Endodermal cell (in vitro differentiated cells): ENCODE results near the gene CSNK2A2. TPM values are rescaled to one million over a fixed set of nuclear protein-coding genes. Genes with fewer than 3 reads are reported as not detected.

Experiments used
- DNase-seq: peaks from one replicate; pipeline ENCODE4 v3.0.0-alpha.2; 2017
- H3K27ac ChIP-seq: 2 replicates; pipeline ENCODE4 v1.5.1; 2013; ENCODE audit warnings: mild to moderate bottlenecking, low read depth, low read length, moderate library complexity
- H3K27me3 ChIP-seq: 2 replicates; pipeline ENCODE4 v1.6.1; 2013; ENCODE audit warnings: mild to moderate bottlenecking, low read length, moderate library complexity; ENCODE audit not compliant: insufficient read depth, control insufficient read depth, poor library complexity, severe bottlenecking
- H3K36me3 ChIP-seq: 2 replicates; pipeline ENCODE4 v1.7.0; 2013; ENCODE audit warnings: mild to moderate bottlenecking, low read length, moderate library complexity; ENCODE audit not compliant: control insufficient read depth, insufficient read depth
- H3K4me1 ChIP-seq: one replicate; pipeline ENCODE4 v1.7.0; 2013; ENCODE audit warnings: low read length; ENCODE audit not compliant: control insufficient read depth, insufficient read depth
- H3K4me3 ChIP-seq: 2 replicates; pipeline ENCODE4 v1.5.1; 2013; ENCODE audit warnings: mild to moderate bottlenecking, low read length, moderate library complexity
- H3K9ac ChIP-seq: 2 replicates; pipeline ENCODE4 v1.6.1; 2013; ENCODE audit warnings: mild to moderate bottlenecking, low read length, moderate library complexity; ENCODE audit not compliant: poor library complexity, severe bottlenecking; ENCODE audit errors: extremely low read depth
- H3K9me3 ChIP-seq: 2 replicates; pipeline ENCODE4 v1.6.1; 2013; ENCODE audit warnings: mild to moderate bottlenecking, low read length, moderate library complexity; ENCODE audit not compliant: control insufficient read depth
- H3K27ac Mint-ChIP-seq: 2 replicates; pipeline ENCODE4 v1.8.0; 2020; ENCODE audit warnings: mixed read lengths
- H3K27me3 Mint-ChIP-seq: 2 replicates; pipeline ENCODE4 v1.8.0; 2021; ENCODE audit warnings: mild to moderate bottlenecking, mixed read lengths; ENCODE audit not compliant: insufficient read depth
- H3K36me3 Mint-ChIP-seq: 2 replicates; pipeline ENCODE4 v1.8.0; 2020; ENCODE audit warnings: low read depth, mixed read lengths
- H3K4me1 Mint-ChIP-seq: 2 replicates; pipeline ENCODE4 v1.8.0; 2020; ENCODE audit warnings: mixed read lengths
- H3K4me3 Mint-ChIP-seq: 2 replicates; pipeline ENCODE4 v1.8.0; 2020; ENCODE audit warnings: mild to moderate bottlenecking, moderate library complexity, mixed read lengths
- H3K9me3 Mint-ChIP-seq: 2 replicates; pipeline ENCODE4 v1.8.0; 2020; ENCODE audit warnings: mild to moderate bottlenecking, mixed read lengths
- WGBS, 2 experiments: methylation state at CpG; one replicate each; pipeline versions ENCODE4 v1.1.5 to v1.1.7; 2013; ENCODE audit warnings: missing lambda C conversion rate in 2 of 2, mixed read lengths in 1 of 2; ENCODE audit not compliant: insufficient coverage in 1 of 2, insufficient read length in 1 of 2; 5-methylcytosine and 5-hydroxymethylcytosine counted together
- total RNA-seq, 2 donors: library from RNA; stranded (reverse); fragmentation: NEBNext Ultra II Directional in 1 of 2; extraction: Animal tissue kit (Norgen Biotek cat#: 25700) in 1 of 2; gene quantifications; 2 replicates in 1 of 2; 3 replicates in 1 of 2; pipeline ENCODE4 v1.2.1, GENCODE V29; 2021
- TF ChIP-seq, protein P1 (sequence below): fragments of 200-600 bp; sonication (generic); conservative IDR thresholded peaks from 2 replicates; pipeline ENCODE4 v1.5.0; 2021; ENCODE audit warnings: antibody characterized with exemption, mild to moderate bottlenecking

CSNK2A2 gene
- total RNA-seq, 2 donors from 2014 or later: 114 to 121 TPM

DNA sequence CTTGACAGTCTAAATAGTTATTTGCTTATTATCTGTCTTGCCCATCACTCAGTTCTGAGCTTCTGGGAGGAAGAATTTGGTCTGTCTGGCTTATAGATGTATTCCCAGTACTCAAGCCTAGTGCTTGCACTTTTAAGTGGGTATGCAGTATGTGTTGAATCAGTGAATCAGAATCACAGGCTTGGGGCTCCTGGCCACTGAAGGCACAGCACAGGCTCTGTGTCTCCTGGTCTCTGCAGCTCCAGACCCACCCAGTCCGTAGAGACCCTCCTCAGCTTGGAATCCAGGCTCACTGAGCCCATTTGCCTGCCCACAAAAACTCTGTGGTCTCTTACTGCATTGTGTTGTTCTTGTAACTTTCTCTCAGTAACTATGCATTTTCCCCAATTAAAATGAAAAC, 49.4 kb downstream of the CSNK2A2 start:
- no peaks in the 10 kb centered on the region for H3K4me1 Mint-ChIP-seq
- 84 to 91% methylated on average over 1 of the region's 1 CpG for WGBS, 2 experiments
- Histone ChIP-seq H3K27me3 (no peaks in the 10 kb centered on the region), H3K27ac (no peak overlapping the region), H3K4me1 (no peaks in the 10 kb centered on the region), H3K4me3 (no peak overlapping the region), H3K9ac (no peak overlapping the region), H3K9me3 (no peaks in the 10 kb centered on the region), H3K36me3 (no peaks in the 10 kb centered on the region)
- DNase-seq: peak; percentile 52
- no peaks in the 10 kb centered on the region for H3K36me3 Mint-ChIP-seq
- H3K4me3 Mint-ChIP-seq: no peak overlapping the region
- peaks cover 8% of the 10 kb centered on the region for H3K27me3 Mint-ChIP-seq
- TF ChIP-seq, protein P1, sequence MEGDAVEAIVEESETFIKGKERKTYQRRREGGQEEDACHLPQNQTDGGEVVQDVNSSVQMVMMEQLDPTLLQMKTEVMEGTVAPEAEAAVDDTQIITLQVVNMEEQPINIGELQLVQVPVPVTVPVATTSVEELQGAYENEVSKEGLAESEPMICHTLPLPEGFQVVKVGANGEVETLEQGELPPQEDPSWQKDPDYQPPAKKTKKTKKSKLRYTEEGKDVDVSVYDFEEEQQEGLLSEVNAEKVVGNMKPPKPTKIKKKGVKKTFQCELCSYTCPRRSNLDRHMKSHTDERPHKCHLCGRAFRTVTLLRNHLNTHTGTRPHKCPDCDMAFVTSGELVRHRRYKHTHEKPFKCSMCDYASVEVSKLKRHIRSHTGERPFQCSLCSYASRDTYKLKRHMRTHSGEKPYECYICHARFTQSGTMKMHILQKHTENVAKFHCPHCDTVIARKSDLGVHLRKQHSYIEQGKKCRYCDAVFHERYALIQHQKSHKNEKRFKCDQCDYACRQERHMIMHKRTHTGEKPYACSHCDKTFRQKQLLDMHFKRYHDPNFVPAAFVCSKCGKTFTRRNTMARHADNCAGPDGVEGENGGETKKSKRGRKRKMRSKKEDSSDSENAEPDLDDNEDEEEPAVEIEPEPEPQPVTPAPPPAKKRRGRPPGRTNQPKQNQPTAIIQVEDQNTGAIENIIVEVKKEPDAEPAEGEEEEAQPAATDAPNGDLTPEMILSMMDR: no peak
- no peak overlapping the region for H3K27ac Mint-ChIP-seq
- H3K9me3 Mint-ChIP-seq: no peaks in the 10 kb centered on the region

- no peak overlapping the region for H3K27ac Mint-ChIP-seq
- Histone ChIP-seq H3K27ac (no peak overlapping the region), H3K9ac (no peak overlapping the region), H3K4me3 (no peak overlapping the region), H3K4me1 (no peaks in the 10 kb centered on the region), H3K36me3 (no peaks in the 10 kb centered on the region), H3K27me3 (no peaks in the 10 kb centered on the region), H3K9me3 (no peaks in the 10 kb centered on the region)
- H3K27me3 Mint-ChIP-seq: peaks cover 8% of the 10 kb centered on the region
- 98 to 100% methylated on average over 1 to 2 of the region's 2 CpGs for WGBS, 2 experiments
- TF ChIP-seq, protein P1: no peak
- no peaks in the 10 kb centered on the region for H3K9me3 Mint-ChIP-seq
- H3K4me3 Mint-ChIP-seq: no peak overlapping the region
- no peaks in the 10 kb centered on the region for H3K36me3 Mint-ChIP-seq
- H3K4me1 Mint-ChIP-seq: no peaks in the 10 kb centered on the region
- no peak for DNase-seq
Observed at GRCh38 chr16:58148099-58148498, 49.8 kb downstream of the CSNK2A2 start.

DNA sequence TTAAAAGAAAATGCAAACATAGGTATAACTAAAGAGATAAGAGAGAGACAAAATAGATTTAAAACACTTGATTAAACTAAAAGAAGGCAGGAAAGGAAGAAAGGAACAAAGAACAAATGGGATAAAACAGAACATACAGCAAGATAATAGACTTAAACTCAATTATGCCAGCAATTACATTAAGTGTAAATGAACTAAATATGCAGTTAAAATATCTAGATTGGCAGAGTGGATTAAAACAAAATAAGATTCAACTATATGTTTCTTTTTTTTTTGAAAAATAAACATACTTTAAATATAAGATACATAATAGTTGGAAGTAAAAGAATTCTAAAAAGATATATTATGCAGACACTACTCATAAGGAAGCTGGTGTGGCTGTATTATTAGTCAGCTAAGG, 59.1 kb downstream of the CSNK2A2 start:
- H3K4me1 ChIP-seq: no peaks in the 10 kb centered on the region
- H3K4me3 ChIP-seq: no peak overlapping the region
- no peak overlapping the region for H3K9ac ChIP-seq
- peaks cover 33% of the 10 kb centered on the region for H3K9me3 Mint-ChIP-seq
- TF ChIP-seq, protein P1: no peak
- H3K36me3 ChIP-seq: no peaks in the 10 kb centered on the region
- no peak for DNase-seq
- no peaks in the 10 kb centered on the region for H3K36me3 Mint-ChIP-seq
- no peaks in the 10 kb centered on the region for H3K4me1 Mint-ChIP-seq
- H3K27ac ChIP-seq: no peak overlapping the region
- no peak overlapping the region for H3K4me3 Mint-ChIP-seq
- H3K27me3 ChIP-seq: no peaks in the 10 kb centered on the region
- peaks cover 17% of the 10 kb centered on the region for H3K9me3 ChIP-seq
- H3K27ac Mint-ChIP-seq: no peak overlapping the region
- peaks cover 3% of the 10 kb centered on the region for H3K27me3 Mint-ChIP-seq
